ENCODE results near the gene GABRG3. TPM values are rescaled to one million over a fixed set of nuclear protein-coding genes. Genes with fewer than 3 reads are reported as not detected.

GABRG3 gene
- total RNA-seq, 1 experiment from 2014 or later: 0.15 TPM

DNA sequence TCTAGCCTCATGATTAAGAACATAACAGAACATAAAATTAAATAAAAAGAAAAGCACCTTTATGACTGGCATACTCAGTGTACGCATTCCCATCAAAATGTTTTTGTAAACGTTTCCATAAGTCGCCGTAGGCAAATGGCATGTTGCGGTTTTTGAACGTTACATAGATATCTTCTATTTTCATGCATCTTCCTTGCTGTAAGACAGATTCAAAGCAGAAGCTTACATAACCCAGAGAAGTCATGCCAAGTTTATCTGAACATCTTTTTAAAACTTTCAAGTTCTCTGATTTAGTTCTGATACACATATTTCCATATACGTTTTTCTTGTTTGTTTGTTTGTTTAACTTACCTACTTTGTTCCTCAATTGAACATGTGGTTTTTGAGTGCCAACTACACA is 388.6 kb downstream of the GABRG3 start:
- no peak overlapping the region for H3K56ac ChIP-seq (ENCODE audit: insufficient read length, low read depth, low read length)
- Mint-ChIP-seq H3K9me3 (no peaks in the 10 kb centered on the region; a peak in 1 of 5 replicates), H3K4me1 (peaks cover 7 to 8% of the 10 kb centered on the region in 2 experiments), H3K4me3 (no peak overlapping the region), H3K36me3 (ENCODE audit: insufficient read depth in 1 of 3, low read depth in 3 of 3) (no peaks in the 10 kb centered on the region), H3K27ac (no peak overlapping the region), H3K27me3 (ENCODE audit: low read depth) (peaks cover 5% of the 10 kb centered on the region)
- no peaks in the 10 kb centered on the region for H3K79me2 ChIP-seq (ENCODE audit: insufficient read depth, low read length)
- H3K4me2 ChIP-seq (ENCODE audit: insufficient read depth, insufficient read length, low read length): no peak overlapping the region
- H3K23me2 ChIP-seq (ENCODE audit: insufficient read length, low read depth, low read length, poor library complexity, severe bottlenecking): no peaks in the 10 kb centered on the region
- DNase-seq: no peak
- H3K9ac ChIP-seq (ENCODE audit: extremely low read depth, insufficient read length, low read length): no peak overlapping the region
- no peak overlapping the region for H2BK15ac ChIP-seq (ENCODE audit: low read depth, low read length)
- H4K5ac ChIP-seq (ENCODE audit: insufficient read length, low read depth, low read length): no peak overlapping the region
- no peak overlapping the region for H3T11ph ChIP-seq (ENCODE audit: low read length)
- WGBS (ENCODE audit: extremely low coverage, insufficient read length, low lambda C conversion rate): no CpG with 5 or more reads among the region's 7 CpGs
- H2BK20ac ChIP-seq (ENCODE audit: low read depth, low read length, poor library complexity, severe bottlenecking): no peak overlapping the region
- H3K4me1 ChIP-seq (ENCODE audit: insufficient read depth, low read length): no peaks in the 10 kb centered on the region
- H3K14ac ChIP-seq (ENCODE audit: insufficient read depth, low read length): no peak overlapping the region
- H3K23ac ChIP-seq (ENCODE audit: insufficient read length, low read depth, low read length): no peak overlapping the region
- H2BK5ac ChIP-seq (ENCODE audit: insufficient read length, low read length): no peak overlapping the region
- no peaks in the 10 kb centered on the region for H3K79me1 ChIP-seq (ENCODE audit: insufficient read depth, low read depth, low read length, poor library complexity, severe bottlenecking)
- H2BK12ac ChIP-seq (ENCODE audit: insufficient read length, low read depth, low read length): no peak overlapping the region
- no peak overlapping the region for H3K27ac ChIP-seq (ENCODE audit: insufficient read length, low read depth, low read length)
- H3K27me3 ChIP-seq (ENCODE audit: insufficient read depth, low read length): no peaks in the 10 kb centered on the region
- no peak overlapping the region for H2BK120ac ChIP-seq (ENCODE audit: low read depth, low read length, poor library complexity, severe bottlenecking)
- TF ChIP-seq, protein P1, sequence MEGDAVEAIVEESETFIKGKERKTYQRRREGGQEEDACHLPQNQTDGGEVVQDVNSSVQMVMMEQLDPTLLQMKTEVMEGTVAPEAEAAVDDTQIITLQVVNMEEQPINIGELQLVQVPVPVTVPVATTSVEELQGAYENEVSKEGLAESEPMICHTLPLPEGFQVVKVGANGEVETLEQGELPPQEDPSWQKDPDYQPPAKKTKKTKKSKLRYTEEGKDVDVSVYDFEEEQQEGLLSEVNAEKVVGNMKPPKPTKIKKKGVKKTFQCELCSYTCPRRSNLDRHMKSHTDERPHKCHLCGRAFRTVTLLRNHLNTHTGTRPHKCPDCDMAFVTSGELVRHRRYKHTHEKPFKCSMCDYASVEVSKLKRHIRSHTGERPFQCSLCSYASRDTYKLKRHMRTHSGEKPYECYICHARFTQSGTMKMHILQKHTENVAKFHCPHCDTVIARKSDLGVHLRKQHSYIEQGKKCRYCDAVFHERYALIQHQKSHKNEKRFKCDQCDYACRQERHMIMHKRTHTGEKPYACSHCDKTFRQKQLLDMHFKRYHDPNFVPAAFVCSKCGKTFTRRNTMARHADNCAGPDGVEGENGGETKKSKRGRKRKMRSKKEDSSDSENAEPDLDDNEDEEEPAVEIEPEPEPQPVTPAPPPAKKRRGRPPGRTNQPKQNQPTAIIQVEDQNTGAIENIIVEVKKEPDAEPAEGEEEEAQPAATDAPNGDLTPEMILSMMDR (conservative IDR thresholded peaks at IDR 0.05): no peak
- H3K18ac ChIP-seq (ENCODE audit: insufficient read length, low read depth, low read length): no peak overlapping the region
- H4K8ac ChIP-seq (replicated peaks; ENCODE audit: insufficient read length, low read depth, low read length): no peak overlapping the region
- no peak overlapping the region for H3K4ac ChIP-seq (ENCODE audit: low read depth, low read length)
- no peak overlapping the region for H4K91ac ChIP-seq (ENCODE audit: insufficient read length, low read depth, low read length)
- no peaks in the 10 kb centered on the region for H3K9me3 ChIP-seq (ENCODE audit: control insufficient read depth, low read depth, low read length)
- H4K20me1 ChIP-seq (ENCODE audit: control insufficient read depth, insufficient read depth, insufficient read length): peaks cover 1% of the 10 kb centered on the region
- no peak overlapping the region for H2AFZ ChIP-seq (ENCODE audit: low read length)
- H2AK5ac ChIP-seq (ENCODE audit: insufficient read length, low read length): no peak overlapping the region
